ENCODE measurements around the gene ADARB2.

Gene ADARB2

DNA sequence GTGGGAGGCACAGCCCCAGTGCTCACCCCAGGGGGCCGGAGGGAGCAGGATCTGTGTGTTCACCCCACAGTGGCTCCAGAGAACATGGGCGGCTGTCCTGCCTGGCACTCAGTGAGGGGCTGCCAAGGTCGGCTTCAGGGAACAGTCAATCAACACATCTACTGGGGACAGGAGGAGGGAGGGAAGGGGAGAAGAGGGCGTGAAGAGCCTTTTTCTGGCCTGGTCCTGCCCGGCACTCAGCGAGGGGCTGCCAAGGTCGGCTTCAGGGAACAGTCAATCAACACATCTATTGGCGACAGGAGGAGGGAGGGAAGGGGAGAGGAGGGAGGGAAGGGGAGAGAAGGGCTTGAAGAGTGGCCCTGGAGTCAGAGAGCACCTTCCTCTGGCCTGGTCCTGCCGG lies 184.9 kb downstream of the ADARB2 start:
- TF ChIP-seq, protein P1, sequence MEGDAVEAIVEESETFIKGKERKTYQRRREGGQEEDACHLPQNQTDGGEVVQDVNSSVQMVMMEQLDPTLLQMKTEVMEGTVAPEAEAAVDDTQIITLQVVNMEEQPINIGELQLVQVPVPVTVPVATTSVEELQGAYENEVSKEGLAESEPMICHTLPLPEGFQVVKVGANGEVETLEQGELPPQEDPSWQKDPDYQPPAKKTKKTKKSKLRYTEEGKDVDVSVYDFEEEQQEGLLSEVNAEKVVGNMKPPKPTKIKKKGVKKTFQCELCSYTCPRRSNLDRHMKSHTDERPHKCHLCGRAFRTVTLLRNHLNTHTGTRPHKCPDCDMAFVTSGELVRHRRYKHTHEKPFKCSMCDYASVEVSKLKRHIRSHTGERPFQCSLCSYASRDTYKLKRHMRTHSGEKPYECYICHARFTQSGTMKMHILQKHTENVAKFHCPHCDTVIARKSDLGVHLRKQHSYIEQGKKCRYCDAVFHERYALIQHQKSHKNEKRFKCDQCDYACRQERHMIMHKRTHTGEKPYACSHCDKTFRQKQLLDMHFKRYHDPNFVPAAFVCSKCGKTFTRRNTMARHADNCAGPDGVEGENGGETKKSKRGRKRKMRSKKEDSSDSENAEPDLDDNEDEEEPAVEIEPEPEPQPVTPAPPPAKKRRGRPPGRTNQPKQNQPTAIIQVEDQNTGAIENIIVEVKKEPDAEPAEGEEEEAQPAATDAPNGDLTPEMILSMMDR (IDR thresholded peaks at IDR 0.05; ENCODE audit: control extremely low read depth, extremely low read depth, low read depth, missing control alignments): no peak
- ChIA-PET POLR2A (no interaction called here), CTCF (no interaction called here)
- no peak for DNase-seq (ENCODE audit: extremely low spot score)

DNA sequence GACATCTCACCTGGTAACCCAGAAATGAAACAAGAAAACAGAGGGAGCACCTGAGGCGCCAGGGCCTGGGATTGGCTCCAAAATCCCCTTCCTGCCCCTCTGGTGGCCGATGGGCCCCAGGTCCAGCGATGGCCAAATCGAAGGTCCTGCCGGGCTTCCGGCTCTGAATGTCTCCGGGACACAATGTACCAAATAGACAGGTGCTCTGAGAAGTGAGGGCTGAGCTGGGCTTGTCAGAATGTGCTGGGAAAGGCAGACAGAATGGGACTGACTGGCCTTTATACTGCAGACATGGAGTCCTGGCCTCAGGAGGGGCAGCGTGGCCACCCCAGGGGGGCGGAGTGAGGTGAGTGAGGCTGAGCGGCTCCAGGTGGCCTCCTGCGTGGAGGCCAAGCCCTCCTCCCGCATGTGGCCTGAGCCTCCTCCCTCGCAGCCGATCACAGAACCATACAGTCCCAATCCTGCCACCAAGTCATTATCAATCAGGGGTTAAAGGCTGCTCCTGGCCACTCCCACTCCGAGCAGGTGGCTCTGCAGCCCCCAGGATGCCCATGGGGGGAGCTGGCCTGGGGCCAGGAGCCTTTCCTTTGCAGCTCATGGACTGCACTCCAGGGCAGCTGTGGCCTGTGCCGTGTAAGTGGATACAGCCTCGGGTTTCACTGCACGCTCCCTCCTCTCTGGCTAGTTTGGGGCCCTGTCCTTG lies 185.5 kb downstream of the ADARB2 start:
- CTCF ChIA-PET: no interaction called here
- TF ChIP-seq, protein P1 (IDR thresholded peaks at IDR 0.05; ENCODE audit: control extremely low read depth, extremely low read depth, low read depth, missing control alignments): no peak
- POLR2A ChIA-PET: no interaction called here
- DNase-seq (ENCODE audit: extremely low spot score): no peak

DNA sequence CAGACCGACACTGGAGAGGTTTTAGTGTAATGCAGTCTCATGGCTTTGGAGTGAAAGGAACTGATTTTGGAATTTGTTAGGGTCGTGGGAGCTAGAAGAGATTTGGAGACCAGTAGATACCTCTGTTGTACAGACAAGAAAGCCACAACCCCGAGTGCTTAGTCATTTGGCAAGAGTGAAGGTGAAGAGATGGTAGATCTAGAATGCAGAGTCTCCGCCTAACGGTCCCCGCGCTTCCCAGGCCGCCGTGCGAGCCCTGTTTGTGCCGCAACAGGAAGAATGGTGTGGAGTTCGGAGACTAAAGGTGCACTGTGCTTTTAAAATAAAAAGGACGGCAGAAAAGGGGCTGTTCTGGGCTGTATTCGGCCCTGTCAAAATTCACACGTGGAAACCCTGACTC lies 186.7 kb downstream of the ADARB2 start:
- POLR2A ChIA-PET: no interaction called here
- TF ChIP-seq, protein P1 (IDR thresholded peaks at IDR 0.05; ENCODE audit: control extremely low read depth, extremely low read depth, low read depth, missing control alignments): no peak
- CTCF ChIA-PET: no interaction called here
- DNase-seq (ENCODE audit: extremely low spot score): no peak

DNA sequence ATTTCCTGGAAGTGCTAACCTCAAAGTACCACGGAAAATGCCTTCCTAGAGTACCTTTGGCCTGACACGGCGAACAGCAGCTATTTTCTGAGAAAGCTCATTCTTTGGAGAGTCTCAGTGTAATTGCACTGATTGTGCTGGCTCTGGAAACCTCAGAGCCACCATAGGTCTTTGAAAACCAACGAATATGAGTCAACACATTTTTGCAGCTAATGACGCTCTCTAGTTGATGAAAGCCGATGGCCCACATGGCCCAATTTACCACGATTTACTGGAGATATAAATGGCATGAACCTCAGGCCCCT lies 187.1 kb downstream of the ADARB2 start:
- POLR2A ChIA-PET: no interaction called here
- CTCF ChIA-PET: no interaction called here
- DNase-seq (ENCODE audit: extremely low spot score): no peak
- TF ChIP-seq, protein P1 (IDR thresholded peaks at IDR 0.05; ENCODE audit: control extremely low read depth, extremely low read depth, low read depth, missing control alignments): no peak

DNA sequence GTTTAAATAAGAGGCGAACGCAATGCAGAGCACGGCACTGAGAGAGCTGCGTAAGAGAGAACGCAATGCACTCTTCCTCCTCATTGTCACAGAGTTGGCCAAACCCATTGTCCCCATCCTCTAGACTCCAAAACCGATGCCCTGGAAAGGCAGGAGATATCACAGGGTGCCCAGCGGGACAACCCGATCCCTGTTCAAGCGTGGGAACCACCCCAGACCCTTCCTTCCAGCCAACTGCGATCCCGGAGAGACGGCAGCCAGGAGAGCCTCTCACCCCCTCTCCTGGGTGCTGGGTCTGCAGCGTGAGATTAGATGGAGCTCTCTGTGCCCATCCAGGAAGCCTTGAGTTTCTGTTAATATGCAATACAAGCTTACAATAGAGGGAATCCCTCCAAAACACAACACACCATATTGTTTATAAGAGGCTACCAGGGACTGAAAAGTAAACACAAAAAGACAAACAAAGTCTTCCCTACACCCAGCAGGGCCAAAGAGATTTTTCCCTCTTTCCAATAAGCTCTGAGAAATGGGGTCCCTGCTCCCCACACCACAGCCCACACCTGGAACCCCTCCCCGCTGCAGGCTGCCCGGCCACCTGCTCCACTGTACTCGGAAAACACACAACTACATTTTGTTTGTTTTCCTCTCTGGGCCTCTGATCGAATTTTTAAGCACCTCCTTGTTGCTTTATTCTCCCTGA lies 187.6 kb downstream of the ADARB2 start:
- ChIA-PET POLR2A (no interaction called here), CTCF (no interaction called here)
- TF ChIP-seq, protein P1 (IDR thresholded peaks at IDR 0.05; ENCODE audit: control extremely low read depth, extremely low read depth, low read depth, missing control alignments): no peak
- no peak for DNase-seq (ENCODE audit: extremely low spot score)

DNA sequence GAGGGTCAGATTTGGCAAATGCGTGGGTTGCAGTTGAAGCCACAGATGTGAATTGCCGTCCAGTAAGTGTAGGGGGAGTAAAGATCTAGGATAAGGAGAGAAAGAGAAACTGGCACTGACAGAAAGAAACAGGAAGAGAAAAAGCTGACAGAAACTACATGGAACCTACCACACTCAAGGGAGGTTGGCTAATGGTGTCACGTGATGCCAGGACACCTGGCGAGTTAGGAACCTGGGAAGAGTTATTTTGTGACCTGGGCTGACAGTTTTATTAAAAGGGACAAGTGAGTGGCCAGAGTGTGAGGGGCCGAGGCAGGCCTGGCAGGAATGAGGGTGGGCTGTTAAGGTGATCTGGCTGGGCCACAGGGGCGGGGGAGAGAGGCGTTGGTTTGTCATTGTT lies 188.7 kb downstream of the ADARB2 start:
- CTCF ChIA-PET: no interaction called here
- POLR2A ChIA-PET: no interaction called here
- TF ChIP-seq, protein P1 (IDR thresholded peaks at IDR 0.05; ENCODE audit: control extremely low read depth, extremely low read depth, low read depth, missing control alignments): no peak

More for the DNA sequence above, 188.7 kb downstream of the ADARB2 start:
- no peak for DNase-seq (ENCODE audit: extremely low spot score)

Measured in GM10248 (cell line).